ENCODE results near the gene PRR13.
A peak's percentile ranks its signal among the peaks of the same experiment; 100 is the strongest.
"Not testable (repeated sequence)": the region's sequence is repeated elsewhere in the genome, so short reads cannot be mapped to it uniquely, and the experiment has no call there.

The PRR13 gene

GRCh38 chr12:53439582-53439981 lies 2.0 kb upstream of the PRR13 start:
- not testable (repeated sequence) for DNase-seq

- DNase-seq, result no peak
Observed at GRCh38 chr12:53443955-53444354, 2.4 kb downstream of the PRR13 start.

GRCh38 chr12:53444593-53445325 lies 3.2 kb downstream of the PRR13 start:
- not testable (repeated sequence) for DNase-seq

- DNase-seq, result no peak
Observed at GRCh38 chr12:53450936-53451335, 9.4 kb downstream of the PRR13 start.

- DNase-seq, result peak; percentile 99
Observed at GRCh38 chr12:53451661-53452158, 10.2 kb downstream of the PRR13 start, which contains the start of gene PCBP2. Gene PCBP2 (plus strand): TSS chr12:53452102. CDS start chr12:53454801, 2,699 bp downstream.

- DNase-seq, result peak; percentile 59
Observed at GRCh38 chr12:53452159-53453077, 10.9 kb downstream of the PRR13 start.

- no peak for DNase-seq
Observed at GRCh38 chr12:53453953-53454640, 12.6 kb downstream of the PRR13 start.

- DNase-seq, result no peak
Observed at GRCh38 chr12:53454707-53455106, 13.2 kb downstream of the PRR13 start.

GRCh38 chr12:53456654-53457366 lies 15.3 kb downstream of the PRR13 start:
- no peak for DNase-seq

- DNase-seq, result no peak
Observed at GRCh38 chr12:53459097-53459496, 17.6 kb downstream of the PRR13 start.

GRCh38 chr12:53461059-53461458 lies 19.5 kb downstream of the PRR13 start:
- DNase-seq, result no peak

GRCh38 chr12:53461591-53461990 lies 20.1 kb downstream of the PRR13 start:
- no peak for DNase-seq

- DNase-seq, result no peak
Observed at GRCh38 chr12:53462935-53463334, 21.4 kb downstream of the PRR13 start.

GRCh38 chr12:53463802-53464560 lies 22.4 kb downstream of the PRR13 start:
- DNase-seq, result no peak

GRCh38 chr12:53464685-53465418 lies 23.3 kb downstream of the PRR13 start:
- DNase-seq, result no peak

GRCh38 chr12:53465679-53466078 lies 24.1 kb downstream of the PRR13 start:
- DNase-seq, result no peak

- DNase-seq, result no peak
Observed at GRCh38 chr12:53466640-53467039, 25.1 kb downstream of the PRR13 start.

GRCh38 chr12:53467082-53467481 lies 25.5 kb downstream of the PRR13 start:
- no peak for DNase-seq

GRCh38 chr12:53467880-53468279 lies 26.3 kb downstream of the PRR13 start:
- DNase-seq, result no peak

- DNase-seq, result no peak
Observed at GRCh38 chr12:53468282-53468681, 26.7 kb downstream of the PRR13 start.

- no peak for DNase-seq
Observed at GRCh38 chr12:53472056-53472582, 30.6 kb downstream of the PRR13 start.

All from NCI-H2171 treated with DMSO at 0.1 percent for 48 hours (cell line).